T-cell (primary cell): ENCODE data around the gene TBC1D3B. TPM values are rescaled to one million over a fixed set of nuclear protein-coding genes. Genes with fewer than 3 reads are reported as not detected.
"Not testable (repeated sequence)": the region's sequence is repeated elsewhere in the genome, so short reads cannot be mapped to it uniquely, and the experiment has no call there.

Source experiments
- ATAC-seq, 4 experiments: fragments of 200-7000 bp in 3 of 4; fragments of 150-1000 bp in 1 of 4; cut with Tn5 transposase; replicated peaks in 1 of 4; 1 replicate in 3 of 4; 2 replicates in 1 of 4; pipeline ENCODE4 v1.10.0; 2021; ENCODE audit warnings: moderate library complexity in 3 of 4, mild to moderate bottlenecking in 2 of 4, moderate number of reproducible peaks in 1 of 4
- CTCF ChIA-PET, 2 donors: fragments of 300-600 bp; sonication (Branson Sonifier 250); formaldehyde crosslinking; loops; one replicate each; lab custom pipeline; 2022; ENCODE audit warnings: antibody characterized with exemption in 2 of 2; lab: Charles Lee
- POLR2A ChIA-PET, 2 donors: fragments of 300-600 bp; sonication (Branson Sonifier 250); formaldehyde crosslinking; loops; one replicate each; lab custom pipeline; 2022; ENCODE audit warnings: antibody characterized with exemption in 2 of 2; lab: Charles Lee
- DNase-seq, 35 experiments: peaks; one replicate each; pipeline versions ENCODE4 v3.0.0 to v3.0.0-alpha.2; 2013 to 2023
- H3K27ac ChIP-seq: one replicate; pipeline ENCODE4 v1.5.1; 2013; ENCODE audit warnings: low read length
- H3K27me3 ChIP-seq, 2 experiments: replicated peaks in 1 of 2; 1 replicate in 1 of 2; 2 replicates in 1 of 2; pipeline versions ENCODE4 v1.6.1 to v1.7.0; 2013; ENCODE audit warnings: low read length in 1 of 2, mixed read lengths in 1 of 2; ENCODE audit not compliant: control insufficient read depth in 2 of 2, insufficient read depth in 2 of 2; ENCODE audit errors: extremely low read depth in 1 of 2
- H3K36me3 ChIP-seq, 2 donors: 1 replicate in 1 of 2; 2 replicates in 1 of 2; pipeline versions ENCODE4 v1.6.1 to v1.7.0; 2013; ENCODE audit warnings: low read length in 1 of 2; ENCODE audit not compliant: control insufficient read depth in 2 of 2, insufficient read depth in 1 of 2; ENCODE audit errors: extremely low read depth in 1 of 2
- H3K4me1 ChIP-seq, 2 experiments: 1 replicate in 1 of 2; 2 replicates in 1 of 2; pipeline versions ENCODE4 v1.6.1 to v1.7.0; 2013; ENCODE audit warnings: low read length in 2 of 2, mixed read lengths in 1 of 2; ENCODE audit not compliant: insufficient read depth in 2 of 2, control insufficient read depth in 1 of 2; ENCODE audit errors: extremely low read depth in 1 of 2
- H3K4me3 ChIP-seq, 2 donors: 1 replicate in 1 of 2; 2 replicates in 1 of 2; pipeline versions ENCODE4 v1.5.1 to v1.7.0; 2013; ENCODE audit warnings: mild to moderate bottlenecking in 2 of 2, low read length in 1 of 2, moderate library complexity in 1 of 2; ENCODE audit not compliant: control insufficient read depth in 1 of 2; ENCODE audit errors: extremely low read depth in 1 of 2
- H3K9me3 ChIP-seq: 2 replicates; pipeline ENCODE4 v1.7.0; 2013
- H3K27ac Mint-ChIP-seq, 2 donors: one replicate each; pipeline ENCODE4 v1.8.0; 2020 to 2021; ENCODE audit warnings: mild to moderate bottlenecking in 2 of 2, mixed read lengths in 2 of 2
- H3K27me3 Mint-ChIP-seq, 2 donors: one replicate each; pipeline ENCODE4 v1.8.0; 2021 to 2022; ENCODE audit warnings: mixed read lengths in 2 of 2
- H3K36me3 Mint-ChIP-seq: one replicate; pipeline ENCODE4 v1.8.0; 2021; ENCODE audit warnings: mixed read lengths
- H3K4me1 Mint-ChIP-seq, 3 donors: one replicate each; pipeline ENCODE4 v1.8.0; 2020 to 2022; ENCODE audit warnings: mixed read lengths in 3 of 3, mild to moderate bottlenecking in 1 of 3
- H3K4me3 Mint-ChIP-seq, 3 donors: one replicate each; pipeline ENCODE4 v1.8.0; 2020 to 2022; ENCODE audit warnings: mild to moderate bottlenecking in 3 of 3, mixed read lengths in 3 of 3, moderate library complexity in 3 of 3
- H3K9me3 Mint-ChIP-seq, 3 donors: one replicate each; pipeline ENCODE4 v1.8.0; 2020 to 2022; ENCODE audit warnings: mixed read lengths in 3 of 3
- WGBS: methylation state at CpG from one replicate; pipeline ENCODE4 v1.1.5; 2013; ENCODE audit warnings: missing lambda C conversion rate; ENCODE audit not compliant: insufficient coverage; 5-methylcytosine and 5-hydroxymethylcytosine counted together
- total RNA-seq, 35 experiments: library from RNA in 6 of 35; stranded (reverse) in 6 of 35; fragments of 120-200 nt in 1 of 35; gene quantifications; one replicate each; pipeline versions ENCODE4 v1.2.1 to v1.2.4 and lab custom pipeline; 2013 to 2026

Gene TBC1D3B
- total RNA-seq, 5 donors from 2014 or later (not counting 1 experiment from before 2014, with no cell fraction given), result 6.1 to 13.7 (median 12.2) TPM

- CTCF ChIA-PET, H3K4me3 ChIP-seq, H3K27ac ChIP-seq, POLR2A ChIA-PET, H3K36me3 Mint-ChIP-seq, ATAC-seq, H3K4me3 Mint-ChIP-seq, H3K9me3 ChIP-seq, H3K9me3 Mint-ChIP-seq: not testable (repeated sequence)
- Histone ChIP-seq H3K36me3 (peaks cover 0 to 17% of the 10 kb centered on the region in 2 donors), H3K4me1 (peaks cover 0 to 68% of the 10 kb centered on the region in 2 experiments), H3K27me3 (peaks cover 0 to 13% of the 10 kb centered on the region in 2 experiments)
- H3K27me3 Mint-ChIP-seq, result peaks cover 26 to 70% of the 10 kb centered on the region in 2 donors
- H3K27ac Mint-ChIP-seq, result peak overlapping the region; percentile 84 to 90
- H3K4me1 Mint-ChIP-seq, result peaks cover 0 to 48% (median 33%) of the 10 kb centered on the region in 3 donors
- DNase-seq, result peak in 1 of 35 experiments; percentile 42
- WGBS, result no CpG with 5 or more reads among the region's 5 CpGs
Measured at GRCh38 chr17:36187943-36188665, 11.7 kb upstream of the TBC1D3B start.

GRCh38 chr17:36186810-36187763 lies 10.7 kb upstream of the TBC1D3B start:
- peaks cover 31 to 75% of the 10 kb centered on the region in 2 donors for H3K27me3 Mint-ChIP-seq
- POLR2A ChIA-PET, H3K4me3 ChIP-seq, H3K4me3 Mint-ChIP-seq, ATAC-seq, CTCF ChIA-PET, H3K9me3 ChIP-seq, H3K9me3 Mint-ChIP-seq, H3K27ac ChIP-seq, H3K36me3 Mint-ChIP-seq: not testable (repeated sequence)
- WGBS, result 80% methylated on average over 2 of the region's 13 CpGs
- H3K4me1 ChIP-seq, result peaks cover 0 to 69% of the 10 kb centered on the region in 2 experiments
- H3K4me1 Mint-ChIP-seq, result peaks cover 0 to 46% (median 30%) of the 10 kb centered on the region in 3 donors
- peak overlapping the region; percentile 84 to 90 for H3K27ac Mint-ChIP-seq
- peaks cover 0 to 17% of the 10 kb centered on the region in 2 donors for H3K36me3 ChIP-seq
- DNase-seq, result peak in 1 of 35 experiments; percentile 45
- H3K27me3 ChIP-seq, result peaks cover 3 to 19% of the 10 kb centered on the region in 2 experiments

- Mint-ChIP-seq H3K27me3 (peaks cover 44 to 80% of the 10 kb centered on the region in 2 donors), H3K4me3 (peak overlapping the region in 2 of 3 donors; percentile 0 to 61), H3K27ac (peak overlapping the region; percentile 39 to 85), H3K4me1 (peaks cover 0 to 37% (median 20%) of the 10 kb centered on the region in 3 donors), H3K36me3 (no peaks in the 10 kb centered on the region), H3K9me3 (no peaks in the 10 kb centered on the region)
- no peak overlapping the region for H3K4me3 ChIP-seq
- H3K36me3 ChIP-seq, result peaks cover 0 to 17% of the 10 kb centered on the region in 2 donors
- no CpG with 5 or more reads among the region's 2 CpGs for WGBS
- ChIA-PET CTCF (no interaction called here), POLR2A (no interaction called here)
- DNase-seq (no peak), ATAC-seq (no peak)
- no peaks in the 10 kb centered on the region for H3K9me3 ChIP-seq
- peaks cover 0 to 54% of the 10 kb centered on the region in 2 experiments for H3K4me1 ChIP-seq
- H3K27ac ChIP-seq, result no peak overlapping the region
- peaks cover 7 to 19% of the 10 kb centered on the region in 2 experiments for H3K27me3 ChIP-seq
Measured at GRCh38 chr17:36185416-36185815, 9.0 kb upstream of the TBC1D3B start.

DNA sequence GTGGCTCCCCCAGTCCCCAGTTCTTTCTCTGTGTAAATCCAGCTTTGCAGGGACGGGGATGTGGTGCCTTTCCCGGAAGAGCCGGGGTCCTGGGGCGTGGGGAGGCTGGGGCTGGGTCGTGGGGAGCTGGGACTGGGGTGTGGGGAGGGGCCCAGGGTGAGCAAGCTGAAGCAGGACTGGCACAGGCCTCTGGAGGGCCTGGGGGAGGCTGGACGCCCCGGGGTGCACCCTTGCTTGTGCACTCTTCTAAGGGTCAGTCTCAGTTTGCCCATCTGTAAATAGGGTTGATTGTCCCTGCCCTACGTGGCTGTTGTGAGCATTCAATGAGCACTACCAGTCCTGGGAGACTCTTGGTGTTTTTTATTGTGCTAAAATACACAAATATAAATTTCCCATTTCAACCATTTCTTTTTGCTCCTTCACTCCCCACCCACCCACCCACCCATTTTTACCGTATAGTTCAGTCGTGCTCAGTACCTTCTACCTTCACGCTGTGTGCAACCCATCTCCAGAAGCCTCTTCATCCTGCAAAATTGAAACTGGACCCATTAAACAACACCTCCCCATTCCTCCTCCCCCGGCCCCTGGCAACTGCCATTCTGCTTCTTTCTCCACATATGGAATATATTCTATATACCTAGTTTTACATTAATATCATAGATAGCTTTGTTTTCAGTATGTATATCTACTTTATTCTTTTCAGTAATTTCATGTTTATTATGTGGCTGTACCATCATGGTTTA lies 7.8 kb upstream of the TBC1D3B start:
- Mint-ChIP-seq H3K4me1 (peaks cover 0 to 31% (median 14%) of the 10 kb centered on the region in 3 donors), H3K36me3 (no peaks in the 10 kb centered on the region), H3K4me3 (peak overlapping the region; percentile 34 to 72 (median 61)), H3K9me3 (no peaks in the 10 kb centered on the region), H3K27me3 (peaks cover 44 to 76% of the 10 kb centered on the region in 2 donors), H3K27ac (peak overlapping the region; percentile 28 to 85)
- ATAC-seq, result no peak
- H3K27me3 ChIP-seq, result peaks cover 7 to 19% of the 10 kb centered on the region in 2 experiments
- WGBS, result 69% methylated on average over 2 of the region's 12 CpGs
- no peak overlapping the region for H3K27ac ChIP-seq
- H3K9me3 ChIP-seq, result no peaks in the 10 kb centered on the region
- peaks cover 0 to 51% of the 10 kb centered on the region in 2 experiments for H3K4me1 ChIP-seq
- CTCF ChIA-PET, result interaction anchor here in 1 of 2 donors (0.5 kb wide), 1 partner anchor 297 kb away, joined by 3 read pairs; no protein-coding TSS in a partner anchor
- H3K36me3 ChIP-seq, result peaks cover 0 to 17% of the 10 kb centered on the region in 2 donors
- DNase-seq, result no peak
- no peak overlapping the region for H3K4me3 ChIP-seq
- POLR2A ChIA-PET, result interaction anchor here in 1 of 2 donors (0.6 kb wide), 1 partner anchor 65 kb away, joined by 8 read pairs; no protein-coding TSS in a partner anchor

- H3K4me3 ChIP-seq, result peak overlapping the region in 1 of 2 donors; percentile 17
- Mint-ChIP-seq H3K4me1 (peaks cover 0 to 22% (median 6%) of the 10 kb centered on the region in 3 donors), H3K4me3 (peak overlapping the region; percentile 34 to 72 (median 60)), H3K36me3 (no peaks in the 10 kb centered on the region), H3K9me3 (no peaks in the 10 kb centered on the region), H3K27ac (peak overlapping the region; percentile 28 to 72), H3K27me3 (peaks cover 44 to 69% of the 10 kb centered on the region in 2 donors)
- WGBS, result 3% methylated on average over 46 of the region's 76 CpGs
- no peaks in the 10 kb centered on the region for H3K9me3 ChIP-seq
- POLR2A ChIA-PET, result no interaction called here
- peaks cover 0 to 17% of the 10 kb centered on the region in 2 donors for H3K36me3 ChIP-seq
- ATAC-seq, result peak in 3 of 4 experiments; percentile 17 to 44 (median 32)
- CTCF ChIA-PET, result no interaction called here
- peaks cover 7 to 19% of the 10 kb centered on the region in 2 experiments for H3K27me3 ChIP-seq
- peaks cover 0 to 42% of the 10 kb centered on the region in 2 experiments for H3K4me1 ChIP-seq
- peak in 2 of 35 experiments; percentile 21 to 55 for DNase-seq
- no peak overlapping the region for H3K27ac ChIP-seq
Measured at GRCh38 chr17:36183001-36183971, 6.8 kb upstream of the TBC1D3B start.
